HCT116 (cell line): Measurements from ENCODE around the gene GSN.

ENCODE experiments used
- CEBPB ChIP-seq: IDR thresholded peaks from 2 replicates; pipeline ENCODE4 v1.6.1; 2012; ENCODE audit warnings: low read depth
- CTCF ChIP-seq, 3 experiments: fragments of 200-600 bp in 1 of 3; sonication (generic) in 1 of 3; IDR thresholded peaks in 2 of 3; conservative IDR thresholded peaks in 1 of 3; 2 replicates each; pipeline ENCODE4 v1.5.1; 2012 to 2017; ENCODE audit warnings: low read depth in 2 of 3, low read length in 2 of 3, antibody characterized with exemption in 1 of 3, borderline replicate concordance in 1 of 3, control low read depth in 1 of 3, mild to moderate bottlenecking in 1 of 3, mixed read lengths in 1 of 3, mixed run types in 1 of 3, moderate library complexity in 1 of 3; ENCODE audit not compliant: insufficient read depth in 1 of 3
- EGR1 ChIP-seq: IDR thresholded peaks from 2 replicates; pipeline ENCODE4 v1.6.1; 2012; ENCODE audit warnings: low read depth
- EZH2 ChIP-seq: fragments of 200-600 bp; sonication (generic); IDR thresholded peaks from 2 replicates; pipeline ENCODE4 v1.6.1; 2017; ENCODE audit warnings: antibody characterized with exemption, mixed run types
- EZH2phosphoT487 ChIP-seq: fragments of 200-600 bp; IDR thresholded peaks from 2 replicates; pipeline ENCODE4 v1.6.1; 2018; ENCODE audit warnings: antibody characterized with exemption, borderline replicate concordance
- MAX ChIP-seq: IDR thresholded peaks from 2 replicates; pipeline ENCODE4 v1.6.1; 2012
- POLR2A ChIP-seq: IDR thresholded peaks from 2 replicates; pipeline ENCODE4 v1.7.0; 2011; ENCODE audit warnings: borderline replicate concordance; ENCODE audit not compliant: insufficient read depth, insufficient read length; ENCODE audit errors: extremely low read depth
- POLR2AphosphoS5 ChIP-seq: IDR thresholded peaks from 2 replicates; pipeline ENCODE4 v1.6.1; 2011; ENCODE audit warnings: mild to moderate bottlenecking, low read depth, low read length, moderate library complexity
- RAD21 ChIP-seq: IDR thresholded peaks from 2 replicates; pipeline ENCODE4 v1.6.1; 2012; ENCODE audit warnings: low read depth, mild to moderate bottlenecking
- REST ChIP-seq: IDR thresholded peaks from 2 replicates; pipeline ENCODE4 v1.6.1; 2012; ENCODE audit warnings: low read depth
- SIN3A ChIP-seq: IDR thresholded peaks from 2 replicates; pipeline ENCODE4 v1.6.1; 2012; ENCODE audit warnings: low read depth
- ZBTB33 ChIP-seq: IDR thresholded peaks from 2 replicates; pipeline ENCODE4 v1.6.1; 2011; ENCODE audit warnings: mild to moderate bottlenecking, low read length, moderate library complexity; ENCODE audit not compliant: insufficient replicate concordance; ENCODE audit errors: extremely low read depth
- ZNF274 ChIP-seq: fragments of 200-500 bp; sonication (Bioruptor generic); IDR thresholded peaks from 2 replicates; pipeline ENCODE4 v1.6.1; 2014; ENCODE audit warnings: mild to moderate bottlenecking, low read depth, low read length, inconsistent platforms

DNA sequence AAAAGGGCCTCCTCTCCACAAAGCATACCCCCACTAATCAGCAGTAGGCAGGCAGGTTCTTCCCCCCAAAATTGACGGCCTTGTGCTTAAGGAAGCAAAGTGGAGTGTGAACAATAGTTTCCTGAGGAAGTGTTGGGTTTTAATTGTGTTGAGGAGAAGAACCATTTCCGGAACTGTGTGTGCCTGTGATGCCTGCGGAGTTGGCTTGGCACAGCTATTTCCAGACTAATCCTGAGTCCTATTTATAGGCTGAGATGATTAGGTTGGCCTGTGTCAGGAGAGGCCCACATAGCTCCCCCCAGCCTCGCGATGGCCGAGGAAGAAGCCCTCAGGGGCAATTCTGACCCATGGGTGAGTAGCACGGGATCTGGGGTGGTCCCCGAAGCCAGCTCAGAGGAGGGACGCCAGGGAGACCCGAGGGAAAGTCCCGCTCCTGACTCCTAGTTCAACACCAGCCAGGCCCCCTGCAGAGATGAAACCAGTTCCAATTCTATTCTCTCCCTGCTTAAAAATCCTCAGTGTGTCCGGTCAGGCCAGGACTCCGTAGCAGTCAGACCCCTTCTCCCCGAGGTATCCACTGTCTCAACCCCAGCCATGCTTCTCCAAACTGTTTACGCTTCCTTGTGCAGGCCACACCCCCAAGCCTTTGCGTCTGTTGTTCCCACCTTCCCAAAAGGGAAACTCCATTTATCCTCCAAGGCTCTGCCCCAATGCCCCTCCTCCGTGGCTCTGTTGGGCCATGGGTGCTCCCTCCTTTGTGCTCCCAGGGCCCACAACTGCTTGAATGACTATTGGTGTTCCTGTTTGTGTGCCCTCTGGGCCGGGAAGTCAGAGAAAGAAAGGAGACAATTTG lies 18.1 kb downstream of the GSN start:
- TF ChIP-seq POLR2AphosphoS5 (peak; percentile 83), CTCF (IDR thresholded peaks at IDR 0.05 in 2 of 3, conservative IDR thresholded peaks at IDR 0.05 in 1 of 3; ENCODE audit: borderline replicate concordance in 1 of 3, insufficient read depth in 1 of 3, low read depth in 2 of 3, low read length in 2 of 3) (no peak), EZH2phosphoT487 (no peak), CEBPB (no peak), POLR2A (no peak), MAX (no peak), REST (no peak), SIN3A (no peak), ZNF274 (no peak), EZH2 (no peak), EGR1 (no peak), ZBTB33 (no peak), RAD21 (no peak)
